SJSA1 (cell line): ENCODE data around the gene LHX4. TPM values are rescaled to one million over a fixed set of nuclear protein-coding genes. Genes with fewer than 3 reads are reported as not detected.

Experiments used
- DNase-seq, 2 experiments: peaks; one replicate each; pipeline ENCODE4 v3.0.0-alpha.2; 2015 to 2020; ENCODE audit warnings: low spot score in 2 of 2, low read depth in 1 of 2
- H3K27ac ChIP-seq: fragments of 250-450 bp; sonication (Bioruptor Pico); 2 replicates; pipeline ENCODE4 v1.5.1; 2020; ENCODE audit warnings: mild to moderate bottlenecking, moderate library complexity
- H3K27me3 ChIP-seq: fragments of 250-450 bp; sonication (Bioruptor Pico); replicated peaks from 2 replicates; pipeline ENCODE4 v1.5.1; 2020; ENCODE audit warnings: mild to moderate bottlenecking, moderate library complexity
- H3K36me3 ChIP-seq: fragments of 250-450 bp; sonication (Bioruptor Pico); 2 replicates; pipeline ENCODE4 v1.5.1; 2020; ENCODE audit warnings: mild to moderate bottlenecking
- H3K4me1 ChIP-seq: fragments of 250-450 bp; sonication (Bioruptor Pico); replicated peaks from 2 replicates; pipeline ENCODE4 v1.6.1; 2021; ENCODE audit warnings: mild to moderate bottlenecking
- H3K4me3 ChIP-seq: fragments of 250-450 bp; sonication (Bioruptor Pico); 2 replicates; pipeline ENCODE4 v1.5.1; 2020; ENCODE audit warnings: mild to moderate bottlenecking
- H3K9me3 ChIP-seq: fragments of 250-450 bp; sonication (Bioruptor Pico); replicated peaks from 2 replicates; pipeline ENCODE4 v1.5.1; 2020; ENCODE audit warnings: mild to moderate bottlenecking
- total RNA-seq: library from RNA; depleted of rRNA; stranded (reverse); fragments of >200 nt; shearing (Covaris generic); gene quantifications from 2 replicates; pipeline ENCODE4 v1.2.3, GENCODE V29; 2014; rRNA removed

LHX4 gene
- total RNA-seq, 1 experiment from 2014 or later = 4.6 TPM

- no peak overlapping the region for H3K27ac ChIP-seq
- no peaks in the 10 kb centered on the region for H3K27me3 ChIP-seq
- no peaks in the 10 kb centered on the region for H3K9me3 ChIP-seq
- DNase-seq = no peak
- H3K36me3 ChIP-seq = no peaks in the 10 kb centered on the region
- H3K4me3 ChIP-seq = no peak overlapping the region
- H3K4me1 ChIP-seq = peaks cover 9% of the 10 kb centered on the region
These were observed 69.6 kb downstream of the LHX4 start for GRCh38 chr1:180299479-180300221.

DNA sequence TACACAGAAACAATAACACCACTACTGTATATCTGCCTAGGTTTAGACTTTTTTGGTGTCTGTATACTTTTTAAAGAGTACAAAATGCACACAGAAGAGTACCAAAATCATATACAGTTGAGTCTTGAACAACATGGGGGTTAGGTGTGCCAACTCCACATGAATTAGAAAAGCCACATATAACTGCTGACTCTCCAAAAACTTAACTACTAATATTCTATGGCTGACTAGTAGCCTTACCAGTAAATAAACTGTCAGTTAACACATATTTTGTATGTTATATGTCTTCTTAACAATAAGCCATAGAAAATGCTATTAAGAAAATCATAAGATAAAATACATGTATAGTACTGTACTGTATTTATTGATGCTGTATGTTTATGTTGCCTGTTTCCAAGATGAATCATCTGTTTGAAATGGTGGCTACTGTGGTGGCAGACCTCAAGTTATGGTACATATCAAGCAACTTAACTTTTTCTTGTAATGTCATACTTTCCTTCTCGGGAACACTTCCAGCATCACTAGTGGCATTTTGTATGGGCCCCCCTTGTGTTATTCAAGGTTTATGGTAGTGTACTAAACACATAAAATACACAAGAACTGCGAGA lies 71.2 kb downstream of the LHX4 start:
- Histone ChIP-seq H3K9me3 (no peaks in the 10 kb centered on the region; the same call in 1 of the 2 replicates), H3K27ac (peak overlapping the region; percentile 3; the same call in 1 of the 2 replicates), H3K27me3 (no peaks in the 10 kb centered on the region), H3K36me3 (no peaks in the 10 kb centered on the region), H3K4me3 (no peak overlapping the region), H3K4me1 (peaks cover 9% of the 10 kb centered on the region)
- no peak for DNase-seq

GRCh38 chr1:180309338-180309737 lies 79.3 kb downstream of the LHX4 start:
- no peaks in the 10 kb centered on the region for H3K36me3 ChIP-seq
- no peaks in the 10 kb centered on the region; the same call in 1 of the 2 replicates for H3K9me3 ChIP-seq
- no peaks in the 10 kb centered on the region for H3K27me3 ChIP-seq
- peaks cover 35% of the 10 kb centered on the region for H3K4me1 ChIP-seq
- peak in 1 of 2 experiments; percentile 48 for DNase-seq
- no peak overlapping the region for H3K4me3 ChIP-seq
- peak overlapping the region; percentile 54 for H3K27ac ChIP-seq

- Histone ChIP-seq H3K27me3 (no peaks in the 10 kb centered on the region), H3K27ac (peak overlapping the region; percentile 54)
- DNase-seq = peak in 1 of 2 experiments; percentile 20
These were observed 80.0 kb downstream of the LHX4 start for GRCh38 chr1:180310095-180310494.

GRCh38 chr1:180311011-180311730 lies 81.1 kb downstream of the LHX4 start:
- no peak overlapping the region for H3K4me3 ChIP-seq
- H3K27ac ChIP-seq = peak overlapping the region; percentile 54
- peak; percentile 69 to 80 for DNase-seq
- H3K36me3 ChIP-seq = no peaks in the 10 kb centered on the region
- H3K27me3 ChIP-seq = no peaks in the 10 kb centered on the region
- H3K4me1 ChIP-seq = peaks cover 35% of the 10 kb centered on the region
- H3K9me3 ChIP-seq = no peaks in the 10 kb centered on the region; the same call in 1 of the 2 replicates

More at GRCh38 chr1:180310095-180310494, 80.0 kb downstream of the LHX4 start:
- H3K4me1 ChIP-seq = peaks cover 35% of the 10 kb centered on the region
- no peak overlapping the region for H3K4me3 ChIP-seq
- H3K36me3 ChIP-seq = no peaks in the 10 kb centered on the region
- no peaks in the 10 kb centered on the region; the same call in 1 of the 2 replicates for H3K9me3 ChIP-seq

DNA sequence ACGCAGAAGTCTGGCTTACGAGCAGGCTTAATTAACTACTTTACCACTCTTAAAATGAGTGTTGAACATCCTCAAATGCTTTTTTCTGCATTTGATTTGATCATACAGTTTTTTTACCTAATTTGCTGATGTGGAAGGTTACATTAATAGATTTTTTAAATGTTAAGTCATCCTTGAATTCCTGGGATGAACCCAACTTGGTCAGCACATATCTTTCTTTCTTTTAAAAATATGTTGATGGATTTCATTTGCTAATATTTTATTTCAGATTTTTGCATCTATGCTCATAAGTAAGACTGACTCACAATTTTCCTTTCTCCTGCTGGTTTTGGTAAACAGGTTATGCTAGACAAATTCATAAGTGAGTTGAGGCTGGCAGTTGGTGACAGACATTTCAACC lies 82.9 kb downstream of the LHX4 start:
- DNase-seq = no peak
- H3K4me3 ChIP-seq = no peak overlapping the region
- H3K4me1 ChIP-seq = peaks cover 35% of the 10 kb centered on the region
- no peaks in the 10 kb centered on the region for H3K27me3 ChIP-seq
- no peak overlapping the region for H3K27ac ChIP-seq
- H3K36me3 ChIP-seq = no peaks in the 10 kb centered on the region
- no peaks in the 10 kb centered on the region for H3K9me3 ChIP-seq

- Histone ChIP-seq H3K4me3 (no peak overlapping the region), H3K27ac (no peak overlapping the region), H3K36me3 (no peaks in the 10 kb centered on the region), H3K4me1 (no peaks in the 10 kb centered on the region), H3K27me3 (no peaks in the 10 kb centered on the region), H3K9me3 (no peaks in the 10 kb centered on the region; the same call in 1 of the 2 replicates)
- no peak for DNase-seq
These were observed 97.0 kb downstream of the LHX4 start for GRCh38 chr1:180327089-180327488.

Other genes starting within 250 kb of the LHX4 start
- 163 and 262 TPM in 2 replicates for gene QSOX1, start 75.4 kb upstream of the LHX4 start, total RNA-seq